PC-3 (cell line): ENCODE measurements around the gene RAI1.

Experiments used
- EZH2 ChIP-seq: fragments of 300-600 bp; sonication (generic); IDR thresholded peaks from one replicate; pipeline ENCODE4 v1.6.1; 2017; ENCODE audit warnings: antibody characterized with exemption, mild to moderate bottlenecking, low read length; ENCODE audit not compliant: unreplicated experiment
- TF ChIP-seq, protein P1 (sequence below): fragments of 300-600 bp; sonication (generic); conservative IDR thresholded peaks from 2 replicates; pipeline ENCODE4 v1.5.1; 2017; ENCODE audit warnings: antibody characterized with exemption, low read depth, mild to moderate bottlenecking, low read length

DNA sequence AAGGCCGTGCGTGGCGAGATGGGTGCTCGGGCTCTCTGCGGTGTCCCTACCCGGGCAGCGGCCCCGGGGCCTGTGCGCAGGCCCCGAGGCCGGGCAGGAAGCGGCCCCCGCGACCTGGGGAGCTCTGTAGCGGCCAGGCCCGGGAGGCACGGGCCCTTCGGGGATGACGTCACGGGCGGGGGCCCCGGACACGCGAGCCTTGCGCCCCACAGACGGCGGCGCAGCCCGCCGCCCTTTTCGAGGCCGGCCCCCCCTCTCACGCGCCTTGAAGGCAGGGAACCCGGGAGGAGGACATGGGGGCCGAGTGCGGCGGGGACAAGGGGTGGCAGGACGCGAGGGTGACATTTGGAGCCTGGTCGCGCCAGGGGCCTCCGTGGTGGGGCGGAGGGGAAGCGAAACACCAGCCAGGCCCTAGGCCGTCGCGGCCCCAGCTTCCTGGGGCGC is 1.1 kb downstream of the RAI1 start:
- TF ChIP-seq, protein P1, sequence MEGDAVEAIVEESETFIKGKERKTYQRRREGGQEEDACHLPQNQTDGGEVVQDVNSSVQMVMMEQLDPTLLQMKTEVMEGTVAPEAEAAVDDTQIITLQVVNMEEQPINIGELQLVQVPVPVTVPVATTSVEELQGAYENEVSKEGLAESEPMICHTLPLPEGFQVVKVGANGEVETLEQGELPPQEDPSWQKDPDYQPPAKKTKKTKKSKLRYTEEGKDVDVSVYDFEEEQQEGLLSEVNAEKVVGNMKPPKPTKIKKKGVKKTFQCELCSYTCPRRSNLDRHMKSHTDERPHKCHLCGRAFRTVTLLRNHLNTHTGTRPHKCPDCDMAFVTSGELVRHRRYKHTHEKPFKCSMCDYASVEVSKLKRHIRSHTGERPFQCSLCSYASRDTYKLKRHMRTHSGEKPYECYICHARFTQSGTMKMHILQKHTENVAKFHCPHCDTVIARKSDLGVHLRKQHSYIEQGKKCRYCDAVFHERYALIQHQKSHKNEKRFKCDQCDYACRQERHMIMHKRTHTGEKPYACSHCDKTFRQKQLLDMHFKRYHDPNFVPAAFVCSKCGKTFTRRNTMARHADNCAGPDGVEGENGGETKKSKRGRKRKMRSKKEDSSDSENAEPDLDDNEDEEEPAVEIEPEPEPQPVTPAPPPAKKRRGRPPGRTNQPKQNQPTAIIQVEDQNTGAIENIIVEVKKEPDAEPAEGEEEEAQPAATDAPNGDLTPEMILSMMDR: no peak
- no peak for TF ChIP-seq EZH2
